B cell (primary cell): ENCODE measurements around the gene IRF2BPL. TPM values are rescaled to one million over a fixed set of nuclear protein-coding genes. Genes with fewer than 3 reads are reported as not detected.

Source experiments
- ATAC-seq: fragments of 200-7000 bp; cut with Tn5 transposase; one replicate; pipeline ENCODE4 v1.10.0; 2021; ENCODE audit warnings: low read depth, mild to moderate bottlenecking, moderate number of reproducible peaks, moderate library complexity
- CTCF ChIA-PET: fragments of 350-600 bp; sonication (Branson Sonifier 250); formaldehyde crosslinking; loops from one replicate; lab custom pipeline; 2021; ENCODE audit warnings: antibody characterized with exemption, inconsistent platforms; lab: Charles Lee
- POLR2A ChIA-PET: fragments of 350-600 bp; sonication (Branson Sonifier 250); formaldehyde crosslinking; loops from one replicate; lab custom pipeline; 2021; ENCODE audit warnings: antibody characterized with exemption; lab: Charles Lee
- DNase-seq: peaks from one replicate; pipeline ENCODE4 v3.0.0; 2013
- H2AFZ ChIP-seq: 2 replicates; pipeline ENCODE4 v1.6.1; 2012; ENCODE audit warnings: mild to moderate bottlenecking, low read depth, low read length; ENCODE audit not compliant: insufficient read depth, poor library complexity, severe bottlenecking
- H3K27ac ChIP-seq, 2 donors: 1 replicate in 1 of 2; 2 replicates in 1 of 2; pipeline ENCODE4 v1.5.1; 2012 to 2013; ENCODE audit warnings: low read length in 2 of 2, mild to moderate bottlenecking in 2 of 2, moderate library complexity in 1 of 2
- H3K27me3 ChIP-seq, 4 experiments: fragments of 200-600 bp in 1 of 4; sonication (generic) in 1 of 4; replicated peaks in 1 of 4; 1 replicate in 2 of 4; 2 replicates in 2 of 4; pipeline versions ENCODE4 v1.6.1 to v1.7.0; 2013 to 2016; ENCODE audit warnings: low read length in 3 of 4, mild to moderate bottlenecking in 2 of 4, mixed read lengths in 1 of 4, moderate library complexity in 1 of 4; ENCODE audit not compliant: insufficient read depth in 4 of 4, control insufficient read depth in 3 of 4; ENCODE audit errors: control extremely low read depth in 1 of 4
- H3K36me3 ChIP-seq, 2 experiments: replicated peaks in 1 of 2; 1 replicate in 1 of 2; 2 replicates in 1 of 2; pipeline versions ENCODE4 v1.6.1 to v1.7.1; 2013; ENCODE audit warnings: low read length in 1 of 2; ENCODE audit not compliant: insufficient read depth in 2 of 2, control insufficient read depth in 1 of 2; ENCODE audit errors: control extremely low read depth in 1 of 2, extremely low read depth in 1 of 2
- H3K4me1 ChIP-seq, 2 donors: fragments of 200-600 bp in 1 of 2; sonication (generic) in 1 of 2; 1 replicate in 1 of 2; 2 replicates in 1 of 2; pipeline versions ENCODE4 v1.5.1 to v1.6.1; 2013 to 2017; ENCODE audit warnings: low read length in 2 of 2; ENCODE audit not compliant: control insufficient read depth in 2 of 2, insufficient read depth in 2 of 2
- H3K4me2 ChIP-seq: replicated peaks from 2 replicates; pipeline ENCODE3; 2012; ENCODE audit warnings: mild to moderate bottlenecking, low read depth, low read length; ENCODE audit not compliant: poor library complexity, severe bottlenecking
- H3K4me3 ChIP-seq, 5 experiments: fragments of 200-600 bp in 1 of 5; sonication (generic) in 1 of 5; 1 replicate in 3 of 5; 2 replicates in 2 of 5; pipeline versions ENCODE4 v1.5.1 to v1.7.0; 2011 to 2016; ENCODE audit warnings: low read length in 4 of 5, mild to moderate bottlenecking in 4 of 5, low read depth in 2 of 5, control low read depth in 1 of 5, moderate library complexity in 1 of 5; ENCODE audit not compliant: insufficient read depth in 1 of 5; ENCODE audit errors: control extremely low read depth in 1 of 5, extremely low read depth in 1 of 5
- H3K79me2 ChIP-seq: fragments of 200-600 bp; sonication (generic); one replicate; pipeline ENCODE4 v1.6.0; 2016; ENCODE audit warnings: low read length; ENCODE audit not compliant: control insufficient read depth, insufficient read depth
- H3K9ac ChIP-seq: fragments of 200-600 bp; sonication (generic); 2 replicates; pipeline ENCODE4 v1.6.1; 2017; ENCODE audit warnings: mild to moderate bottlenecking, low read length, moderate library complexity
- H3K9me3 ChIP-seq, 3 donors: one replicate each; pipeline versions ENCODE4 v1.6.1 to v1.7.1; 2013; ENCODE audit warnings: low read length in 2 of 3; ENCODE audit not compliant: control insufficient read depth in 2 of 3, insufficient read depth in 1 of 3; ENCODE audit errors: control extremely low read depth in 1 of 3
- H4K20me1 ChIP-seq: 2 replicates; pipeline ENCODE4 v1.6.0; 2012; ENCODE audit warnings: mild to moderate bottlenecking, low read length; ENCODE audit not compliant: insufficient read depth, control insufficient read depth, poor library complexity, severe bottlenecking
- H3K27ac Mint-ChIP-seq: one replicate; pipeline ENCODE4 v1.8.0; 2021; ENCODE audit warnings: mixed read lengths
- H3K27me3 Mint-ChIP-seq: one replicate; pipeline ENCODE4 v1.8.0; 2021; ENCODE audit warnings: mixed read lengths
- H3K4me1 Mint-ChIP-seq: one replicate; pipeline ENCODE4 v1.8.0; 2021; ENCODE audit warnings: mixed read lengths
- H3K4me3 Mint-ChIP-seq: one replicate; pipeline ENCODE4 v1.8.0; 2021; ENCODE audit warnings: mixed read lengths
- H3K9me3 Mint-ChIP-seq: one replicate; pipeline ENCODE4 v1.8.0; 2022; ENCODE audit warnings: mixed read lengths; ENCODE audit not compliant: insufficient read depth
- CTCF ChIP-seq: fragments of 200-600 bp; IDR thresholded peaks from one replicate; pipeline ENCODE4 v1.8.0; 2022; ENCODE audit warnings: antibody characterized with exemption, mild to moderate bottlenecking
- EZH2 ChIP-seq: IDR thresholded peaks from 2 replicates; pipeline ENCODE4 v1.6.1; 2012; ENCODE audit warnings: borderline replicate concordance, low read depth, mild to moderate bottlenecking, moderate library complexity, low read length; ENCODE audit not compliant: insufficient read depth, poor library complexity, severe bottlenecking
- WGBS: methylation state at CpG from one replicate; pipeline ENCODE4 v1.1.5; 2013; ENCODE audit warnings: missing lambda C conversion rate; ENCODE audit not compliant: insufficient coverage; 5-methylcytosine and 5-hydroxymethylcytosine counted together
- intact Hi-C: fragments of 100-400 bp; cut with micrococcal nuclease; formaldehyde crosslinking; loops from one replicate; pipeline ENCODE4 v1.10.0; 2022
- polyA plus RNA-seq: library from polyadenylated mRNA; depleted of rRNA; stranded (reverse); fragments of >200 nt; gene quantifications from 2 replicates; pipeline ENCODE4 v1.2.3, GENCODE V29; 2012
- total RNA-seq, 2 donors: library from RNA; stranded (reverse); fragments of 120-200 nt in 1 of 2; gene quantifications; 1 replicate in 1 of 2; 2 replicates in 1 of 2; pipeline versions ENCODE4 v1.2.3 to v1.2.4, GENCODE V29; 2013 to 2022

Gene IRF2BPL
- total and polyA plus RNA-seq, 2 donors (not counting 1 experiment from before 2014, with no cell fraction given): 27.9 to 34.0 TPM

DNA sequence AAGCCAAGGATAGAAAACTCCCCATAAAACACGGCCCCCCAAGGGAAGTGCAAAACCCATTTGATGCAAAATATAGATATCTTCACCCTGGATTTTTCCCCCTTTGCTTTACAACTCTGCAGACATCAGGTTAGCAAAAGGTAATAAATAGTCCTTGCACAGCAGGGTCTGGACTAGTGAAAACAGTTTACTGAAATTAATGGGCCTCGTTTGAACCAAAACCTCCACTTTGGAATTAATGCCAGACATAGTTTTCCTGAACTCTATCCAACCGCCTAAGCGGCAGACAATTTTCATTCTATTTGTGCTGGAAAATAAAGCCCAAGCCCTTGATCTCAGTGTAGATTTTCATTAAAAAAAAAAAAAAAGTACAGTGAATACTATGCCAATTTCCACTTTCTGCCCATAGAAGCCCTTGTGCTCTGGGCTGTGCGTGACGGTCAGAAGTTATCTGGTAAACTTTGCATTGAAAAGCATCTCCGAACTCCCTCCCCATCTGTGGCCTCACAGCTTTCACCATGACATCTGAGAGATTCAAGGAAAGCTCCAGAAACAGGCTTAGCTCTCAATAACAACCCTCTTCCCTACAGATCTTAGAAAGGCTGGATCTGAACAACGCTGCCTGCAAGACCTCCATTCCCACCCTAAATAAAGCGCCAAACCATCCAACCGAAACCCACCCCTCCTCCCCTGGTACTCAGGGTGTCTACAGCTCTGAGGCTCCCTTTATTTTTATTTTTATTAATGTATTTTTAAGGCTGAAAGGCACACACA lies 11.0 kb upstream of the IRF2BPL start:
- Mint-ChIP-seq H3K27me3 (no peaks in the 10 kb centered on the region), H3K9me3 (no peaks in the 10 kb centered on the region)
- 28% methylated on average over 6 of the region's 10 CpGs for WGBS

DNA sequence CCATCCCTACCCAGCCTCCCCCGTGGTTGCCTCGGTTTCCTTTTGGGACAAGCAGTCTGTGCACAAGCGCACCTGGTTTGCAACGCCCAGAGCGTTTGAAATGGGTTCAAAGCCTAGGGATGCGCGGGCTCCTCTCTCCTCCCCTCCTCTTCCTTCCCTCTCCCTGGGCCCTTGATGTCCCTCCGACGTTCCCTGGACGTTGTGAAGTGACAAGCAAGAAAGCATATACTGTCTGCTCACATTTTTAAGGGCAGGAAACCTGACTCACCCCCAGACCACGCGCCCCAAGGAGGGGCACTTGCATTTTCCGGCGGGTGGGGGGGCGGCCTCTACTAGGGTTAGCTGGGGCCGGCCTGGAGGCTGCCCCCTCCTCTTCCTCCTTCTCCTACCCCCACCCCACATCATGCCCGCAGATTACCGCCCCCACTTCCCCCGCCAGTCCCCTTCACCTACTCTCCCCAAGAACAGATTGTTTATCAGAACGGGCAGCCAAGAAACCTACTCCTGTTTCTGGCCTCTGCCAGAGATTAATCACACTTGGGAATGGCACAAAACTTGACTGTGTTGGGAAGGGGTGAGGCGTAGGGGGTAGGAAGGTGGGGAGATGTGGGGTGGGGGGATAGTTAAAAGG lies 9.5 kb upstream of the IRF2BPL start:
- H3K9me3 Mint-ChIP-seq: no peaks in the 10 kb centered on the region
- peak overlapping the region; percentile 75 for H3K27ac Mint-ChIP-seq
- H3K27me3 ChIP-seq: no peaks in the 10 kb centered on the region
- H3K27ac ChIP-seq: peak overlapping the region in 1 of 2 donors; percentile 38
- H2AFZ ChIP-seq: peak overlapping the region; percentile 58
- H3K4me2 ChIP-seq: peak overlapping the region; percentile 90
- no peaks in the 10 kb centered on the region for H3K27me3 Mint-ChIP-seq
- no peak for ATAC-seq
- TF ChIP-seq EZH2 (no peak), CTCF (no peak)
- POLR2A ChIA-PET: interaction anchor here (1.5 to 2.1 kb wide), 2 partner anchors 10 to 76 kb away, joined by 4 to 8 read pairs; partner anchors contain the start of gene IRF2BPL
- no peaks in the 10 kb centered on the region for H3K36me3 ChIP-seq
- no peak for DNase-seq
- H3K4me1 ChIP-seq: peaks cover 69 to 85% of the 10 kb centered on the region in 2 donors
- peak overlapping the region; percentile 66 for H3K4me3 Mint-ChIP-seq
- CTCF ChIA-PET: interaction anchor here (1.9 to 3.0 kb wide), 3 partner anchors 76 to 125 kb away, joined by 7 to 14 read pairs (median 11); no protein-coding TSS in a partner anchor
- peak overlapping the region in 1 of 5 experiments; percentile 1 for H3K4me3 ChIP-seq
- H3K79me2 ChIP-seq: no peaks in the 10 kb centered on the region
- intact Hi-C loops: no loop called here
- peaks cover 81% of the 10 kb centered on the region for H3K4me1 Mint-ChIP-seq
- H3K9ac ChIP-seq: no peak overlapping the region
- H3K9me3 ChIP-seq: no peaks in the 10 kb centered on the region
- 9% methylated on average over 18 of the region's 21 CpGs for WGBS
- H4K20me1 ChIP-seq: no peaks in the 10 kb centered on the region

More for the DNA sequence above, 11.0 kb upstream of the IRF2BPL start:
- ATAC-seq (peak; percentile 2), DNase-seq (no peak)
- intact Hi-C loops: loop anchor here (1.0 kb wide), 3 partner anchors 11 to 83 kb away; partner anchors contain the start of gene IRF2BPL
- Histone ChIP-seq H3K4me2 (peak overlapping the region; percentile 90), H3K27me3 (no peaks in the 10 kb centered on the region), H3K9ac (peak overlapping the region; percentile 72), H3K4me3 (peak overlapping the region; percentile 11 to 70 (median 56)), H3K4me1 (peaks cover 74 to 88% of the 10 kb centered on the region in 2 donors), H3K9me3 (no peaks in the 10 kb centered on the region), H3K27ac (peak overlapping the region; percentile 89 to 93), H3K79me2 (no peaks in the 10 kb centered on the region), H3K36me3 (no peaks in the 10 kb centered on the region), H4K20me1 (no peaks in the 10 kb centered on the region), H2AFZ (peak overlapping the region; percentile 91)
- peaks cover 82% of the 10 kb centered on the region for H3K4me1 Mint-ChIP-seq
- H3K27ac Mint-ChIP-seq: peak overlapping the region; percentile 98
- TF ChIP-seq EZH2: no peak
- CTCF ChIA-PET: interaction anchor here (0.6 to 5.8 kb wide), 11 partner anchors 11 to 176 kb away, joined by 3 to 48 read pairs (median 7); partner anchors contain the start of gene IRF2BPL
- H3K4me3 Mint-ChIP-seq: peak overlapping the region; percentile 88
- POLR2A ChIA-PET: interaction anchor here (0.7 to 2.2 kb wide), 5 partner anchors 11 to 135 kb away, joined by 3 to 46 read pairs (median 10); partner anchors contain the start of gene IRF2BPL
